Ecto neural progenitor cell (in vitro differentiated cells): ENCODE measurements around the gene SNORC.

Experiments
- DNase-seq: peaks from one replicate; pipeline ENCODE4 v3.0.0-alpha.2; 2018; ENCODE audit warnings: low spot score

Gene SNORC

GRCh38 chr2:232926431-232926939 lies 56.4 kb downstream of the SNORC start:
- DNase-seq = peak; percentile 62

DNA sequence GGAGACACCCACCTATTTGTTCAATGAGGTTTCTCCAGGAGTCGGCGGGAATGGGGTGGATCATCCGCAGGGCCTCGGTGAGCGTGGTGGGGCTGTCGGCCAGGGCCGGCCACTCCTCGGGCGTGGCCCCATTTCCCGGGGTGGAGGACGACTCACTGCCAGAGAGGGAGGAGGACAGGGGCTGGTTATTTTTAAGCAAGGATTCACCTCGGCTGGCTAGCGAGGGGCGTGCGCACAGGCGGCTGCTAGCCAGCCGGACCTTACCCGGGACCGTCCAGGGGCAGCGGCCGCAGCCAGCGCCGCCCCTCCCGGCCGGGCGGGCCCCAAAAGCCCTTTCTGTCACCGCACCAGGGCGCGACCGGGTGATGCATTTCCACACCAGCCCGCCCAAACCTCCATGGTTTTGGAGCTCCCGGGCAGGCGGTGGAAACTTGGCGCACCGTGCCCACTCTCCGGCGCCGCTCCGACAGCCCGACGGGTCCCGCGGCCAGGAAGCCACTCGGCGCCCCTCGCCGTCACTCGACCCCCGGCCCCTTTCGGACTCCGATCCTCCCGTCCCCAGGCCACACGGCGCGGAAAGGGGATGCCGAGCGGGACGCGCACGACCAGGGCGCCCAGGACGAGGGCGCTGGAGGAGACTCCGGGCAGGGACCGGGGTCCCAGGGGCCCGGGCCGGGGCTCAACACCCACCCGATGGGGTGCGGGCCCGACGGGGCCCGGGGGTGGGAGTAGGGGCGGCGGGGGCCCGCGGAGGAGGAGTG lies 57.1 kb downstream of the SNORC start:
- peak; percentile 60 for DNase-seq

GRCh38 chr2:232927793-232928550 lies 57.9 kb downstream of the SNORC start:
- peak; percentile 75 for DNase-seq
